Posterior vena cava (tissue), 2 donors: Measurements from ENCODE around the gene ALG8. TPM values are rescaled to one million over a fixed set of nuclear protein-coding genes. Genes with fewer than 3 reads are reported as not detected.

Source experiments
- DNase-seq: peaks from one replicate; pipeline ENCODE4 v3.0.0-alpha.2; 2020; ENCODE audit warnings: low spot score
- intact Hi-C, 2 donors: fragments of 100-400 bp; cut with DNase I; formaldehyde crosslinking; loops; one replicate each; pipeline versions ENCODE4 v1.14.1 to v1.14.2; 2022 to 2023
- total RNA-seq, 2 donors: library from RNA; stranded (reverse); fragmentation: NEBNext Ultra II Directional; extraction: Animal tissue kit (Norgen Biotek cat#: 25700); gene quantifications; one replicate each; pipeline ENCODE4 v1.2.1, GENCODE V29; 2021
- donor health status: DM: yes; HTN: yes; CAD: no.
- donor health status: DM: yes; HTN: yes; CAD: no.

ALG8 gene
- total RNA-seq, 2 donors from 2014 or later, result 25.6 to 28.6 TPM

GRCh38 chr11:78163828-78164227, 24.4 kb upstream of the ALG8 start:
- DNase-seq, result no peak
- intact Hi-C loops, result no loop called here

- intact Hi-C loops, result no loop called here
- no peak for DNase-seq
Measured at GRCh38 chr11:78161962-78162371, 22.5 kb upstream of the ALG8 start.

- intact Hi-C loops, result no loop called here
- DNase-seq, result no peak
Measured at GRCh38 chr11:78161346-78161745, 21.9 kb upstream of the ALG8 start.

DNA sequence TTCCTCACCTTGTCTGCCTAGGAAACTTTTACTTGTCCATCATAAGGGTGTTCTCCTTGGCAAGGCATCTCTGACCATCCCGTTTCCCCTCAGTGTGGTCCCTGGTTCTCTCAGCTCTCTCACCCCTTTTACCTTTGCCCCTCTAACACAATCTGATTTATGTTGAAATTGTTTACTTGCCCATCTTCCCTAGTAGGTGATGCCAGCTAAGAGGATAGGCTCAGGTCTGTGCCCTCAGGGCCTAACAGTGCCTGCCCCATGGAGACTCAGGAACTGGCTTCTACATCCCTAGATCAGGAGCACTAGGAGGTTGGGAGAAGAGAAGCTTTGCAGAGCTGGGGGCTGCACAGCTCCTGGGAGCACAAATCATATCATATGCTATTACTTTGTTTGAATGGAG, 21.1 kb upstream of the ALG8 start:
- DNase-seq, result no peak
- intact Hi-C loops, result no loop called here

DNA sequence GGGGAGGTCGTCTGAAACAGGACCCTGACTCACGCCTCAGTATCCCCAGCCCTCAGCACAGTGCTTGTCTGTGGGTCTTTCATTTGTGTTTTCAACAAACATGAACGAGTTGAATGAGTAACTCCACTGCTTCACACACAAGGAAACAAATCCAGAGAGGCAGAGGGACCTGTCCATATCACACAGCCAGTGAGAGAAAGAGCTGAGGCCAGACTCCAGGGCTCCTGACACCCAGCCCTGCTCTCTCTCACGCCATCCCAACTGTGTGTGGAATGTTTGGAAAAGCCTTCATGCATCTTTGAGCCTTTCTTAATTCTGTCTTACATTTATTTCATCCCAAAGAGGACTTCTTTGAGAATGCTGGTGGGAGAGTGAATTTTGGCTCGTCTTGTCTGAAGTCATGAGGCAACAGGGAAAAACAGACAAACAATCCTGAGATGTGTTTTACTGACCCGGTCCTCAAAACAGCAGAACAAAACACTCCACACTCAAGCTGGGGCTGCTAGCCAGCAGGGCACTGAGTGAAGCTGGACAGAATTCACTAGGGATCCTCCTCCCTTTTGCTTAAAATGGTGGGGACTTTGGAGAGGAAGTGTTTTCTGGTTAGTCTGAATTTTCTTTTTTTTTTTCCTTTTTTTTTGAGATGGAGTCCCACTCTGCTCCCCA, 19.7 kb upstream of the ALG8 start:
- peak; percentile 40 for DNase-seq
- intact Hi-C loops, result loop anchor here in 1 of 2 donors (10.0 kb wide), 1 partner anchor 156 kb away; no protein-coding TSS in a partner anchor

DNA sequence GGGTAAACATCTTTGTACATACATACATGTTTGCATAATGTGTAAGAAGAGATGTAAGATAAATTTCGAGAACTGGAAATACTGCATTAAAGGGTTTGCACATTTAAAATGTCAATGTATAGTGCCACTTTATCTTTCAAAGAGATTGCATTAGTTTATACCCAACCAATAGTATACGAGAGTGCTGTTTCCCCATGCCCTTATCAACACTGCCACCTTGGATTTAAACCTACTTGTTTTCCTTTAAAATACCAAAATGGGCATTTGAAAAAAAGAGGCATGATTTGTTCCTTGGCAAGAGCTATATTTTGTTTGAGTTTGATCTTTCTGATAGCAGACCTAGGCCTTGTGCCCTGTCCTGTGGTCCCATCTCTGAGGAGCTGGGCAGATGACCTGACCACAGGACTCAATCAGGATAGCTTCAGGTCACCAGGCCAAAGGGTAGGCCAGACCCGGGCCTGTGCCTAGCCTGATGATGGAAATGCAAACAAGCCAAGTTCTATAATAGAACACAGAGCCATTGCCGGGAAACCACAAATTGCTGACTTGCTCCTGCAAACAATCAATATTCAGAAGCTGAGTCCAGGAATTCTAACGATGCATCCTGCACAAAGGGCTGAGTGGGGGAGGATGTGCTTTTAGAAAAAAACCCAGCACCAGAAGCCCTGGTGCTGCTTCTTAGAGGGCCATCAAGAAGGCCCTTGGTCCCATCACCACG, 16.9 kb upstream of the ALG8 start:
- no peak for DNase-seq
- intact Hi-C loops, result loop anchor here in 1 of 2 donors (10.0 kb wide), 1 partner anchor 159 kb away; no protein-coding TSS in a partner anchor

GRCh38 chr11:78151804-78152203, 12.4 kb upstream of the ALG8 start:
- no peak for DNase-seq
- intact Hi-C loops, result loop anchor here in 1 of 2 donors (10.0 kb wide), 1 partner anchor 163 kb away; no protein-coding TSS in a partner anchor

- intact Hi-C loops, result loop anchor here in 1 of 2 donors (10.0 kb wide), 1 partner anchor 164 kb away; no protein-coding TSS in a partner anchor
Measured at GRCh38 chr11:78150754-78151153, 11.3 kb upstream of the ALG8 start.

GRCh38 chr11:78150346-78150745, 10.9 kb upstream of the ALG8 start:
- DNase-seq, result no peak
- intact Hi-C loops, result loop anchor here in 1 of 2 donors (10.0 kb wide), 1 partner anchor 164 kb away; no protein-coding TSS in a partner anchor

More at GRCh38 chr11:78150754-78151153, 11.3 kb upstream of the ALG8 start:
- no peak for DNase-seq

DNA sequence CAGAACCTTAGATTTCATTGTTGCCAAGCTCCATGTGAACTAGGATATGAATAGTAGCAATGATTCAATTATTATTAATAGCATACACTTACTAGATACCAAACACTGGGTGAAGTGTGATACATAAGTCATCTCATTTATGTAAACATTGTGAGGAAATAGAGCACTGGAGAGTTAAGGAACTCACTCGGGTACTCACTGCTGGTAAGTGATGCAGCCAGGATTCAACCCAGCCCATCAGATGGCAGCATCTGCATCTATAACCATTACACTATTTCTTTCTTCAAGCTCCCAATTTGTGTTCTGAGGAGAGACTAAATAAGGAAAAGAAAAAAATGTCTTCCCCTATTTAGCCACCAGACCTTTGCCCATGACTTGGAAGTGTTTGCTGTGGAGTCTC, 10.2 kb upstream of the ALG8 start:
- intact Hi-C loops, result loop anchor here in 1 of 2 donors (10.0 kb wide), 1 partner anchor 165 kb away; no protein-coding TSS in a partner anchor

GRCh38 chr11:78147807-78148206, 8.4 kb upstream of the ALG8 start:
- intact Hi-C loops, result no loop called here
- DNase-seq, result no peak

More for the DNA sequence above, 10.2 kb upstream of the ALG8 start:
- DNase-seq, result no peak

DNA sequence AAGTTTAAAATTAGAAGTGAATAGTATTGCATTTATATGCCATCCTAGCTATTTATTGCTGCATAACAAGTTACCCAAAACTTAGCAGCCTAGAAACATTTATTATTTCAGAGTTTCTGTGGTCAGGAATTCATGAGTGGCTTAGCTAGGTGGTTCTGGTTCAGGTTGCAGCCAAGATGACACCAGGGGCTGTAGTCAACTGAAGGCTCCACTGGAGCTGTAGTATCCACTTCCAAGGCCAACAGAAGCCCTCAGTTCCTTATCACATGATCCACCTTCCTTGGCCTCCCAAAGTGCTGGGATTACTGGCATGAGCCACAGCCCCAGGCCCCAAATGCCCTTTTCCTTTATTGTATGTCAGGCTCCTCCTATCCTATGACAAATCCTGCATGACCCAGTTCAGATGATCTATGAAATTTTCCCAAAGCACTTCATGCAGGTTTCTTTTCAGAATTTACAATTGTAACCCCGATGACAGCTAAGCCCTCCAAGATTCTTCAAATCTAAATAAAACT, 6.1 kb upstream of the ALG8 start:
- intact Hi-C loops, result no loop called here
- no peak for DNase-seq

DNA sequence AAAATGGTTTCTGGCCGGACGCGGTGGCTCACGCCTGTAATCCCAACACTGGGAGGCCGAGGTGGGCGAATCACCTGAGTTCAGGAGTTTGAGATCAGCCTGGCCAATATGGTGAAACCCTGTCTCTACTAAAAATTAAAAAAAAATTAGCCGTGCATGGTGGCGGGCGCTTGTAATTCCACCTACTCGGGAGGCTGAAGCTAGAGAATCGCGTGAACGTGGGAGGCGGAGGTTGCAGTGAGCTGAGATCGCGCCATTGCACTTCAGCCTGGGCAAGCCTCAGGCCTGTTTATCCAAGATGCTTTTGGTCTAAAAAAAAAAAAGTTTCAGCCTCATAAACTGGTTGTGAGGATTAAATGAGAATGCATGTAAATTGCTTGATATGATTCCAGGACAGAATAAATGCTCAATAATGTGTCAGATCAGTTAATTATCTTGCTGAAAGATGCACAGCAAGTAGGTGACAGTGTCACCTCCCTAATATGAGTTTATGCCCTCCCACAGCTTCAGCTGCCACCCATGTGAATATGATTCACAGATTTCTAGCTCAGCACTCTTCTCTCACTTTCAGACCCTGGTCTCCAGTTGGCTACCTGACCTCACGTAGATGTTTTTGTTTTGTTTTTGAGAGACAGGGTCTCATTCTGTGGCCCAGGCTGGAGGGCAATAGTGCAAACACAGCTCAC, 1.1 kb upstream of the ALG8 start:
- intact Hi-C loops, result no loop called here
- DNase-seq, result no peak

DNA sequence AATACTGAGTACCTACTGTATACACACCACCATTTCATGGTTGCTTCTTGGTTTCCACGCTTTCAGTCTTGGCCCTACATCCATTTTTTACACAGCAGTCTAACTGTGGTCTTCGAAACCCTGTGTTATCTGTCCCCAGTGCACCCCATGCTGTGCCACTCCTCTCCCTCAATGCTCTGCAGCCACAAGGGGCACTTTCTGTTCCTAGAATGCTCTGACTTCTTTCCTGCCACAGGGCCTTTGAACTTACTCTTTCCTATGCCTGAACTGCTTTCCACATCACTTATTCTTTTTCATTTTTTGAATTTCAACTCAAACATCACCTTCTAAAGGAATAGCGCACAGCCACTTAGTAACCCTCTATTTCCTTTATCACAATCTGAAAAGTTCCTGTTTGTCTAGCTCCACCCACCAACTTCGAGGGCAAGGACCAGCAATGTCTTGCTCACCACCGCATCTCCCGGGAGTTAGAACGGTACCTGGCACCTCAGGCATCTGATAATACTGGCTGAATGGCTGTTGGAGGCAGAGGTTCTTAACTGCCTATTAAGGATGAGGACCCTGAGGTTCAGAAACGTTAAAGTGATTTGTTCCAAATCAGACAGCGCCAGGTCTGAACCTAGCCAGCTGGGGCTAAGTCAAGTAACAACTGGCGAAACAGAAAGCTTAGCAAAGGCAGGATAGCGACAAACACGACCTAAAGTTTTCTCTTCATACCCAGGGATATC, 568 bp downstream of the ALG8 start:
- no peak for DNase-seq
- intact Hi-C loops, result no loop called here

DNA sequence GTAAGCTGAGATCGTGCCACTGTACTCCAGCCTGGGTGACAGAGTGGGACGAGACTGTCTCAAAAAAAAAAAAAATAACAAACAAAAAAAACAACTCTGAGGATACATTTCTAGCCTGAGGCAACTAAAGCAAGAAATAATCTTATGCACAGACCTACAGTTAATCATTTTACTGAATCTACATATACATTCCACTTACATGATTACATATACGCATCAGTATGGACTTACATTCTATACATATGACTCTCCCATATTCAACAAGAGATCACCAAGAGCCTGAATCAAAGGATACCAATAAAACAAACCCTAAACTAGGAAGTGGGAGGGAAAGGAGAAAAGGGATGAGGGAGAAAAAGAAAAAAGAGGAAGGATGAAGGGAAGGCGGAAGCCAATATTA, 1.1 kb downstream of the ALG8 start:
- no peak for DNase-seq
- intact Hi-C loops, result no loop called here

GRCh38 chr11:78132475-78132874, 7.0 kb downstream of the ALG8 start:
- intact Hi-C loops, result no loop called here
- no peak for DNase-seq

DNA sequence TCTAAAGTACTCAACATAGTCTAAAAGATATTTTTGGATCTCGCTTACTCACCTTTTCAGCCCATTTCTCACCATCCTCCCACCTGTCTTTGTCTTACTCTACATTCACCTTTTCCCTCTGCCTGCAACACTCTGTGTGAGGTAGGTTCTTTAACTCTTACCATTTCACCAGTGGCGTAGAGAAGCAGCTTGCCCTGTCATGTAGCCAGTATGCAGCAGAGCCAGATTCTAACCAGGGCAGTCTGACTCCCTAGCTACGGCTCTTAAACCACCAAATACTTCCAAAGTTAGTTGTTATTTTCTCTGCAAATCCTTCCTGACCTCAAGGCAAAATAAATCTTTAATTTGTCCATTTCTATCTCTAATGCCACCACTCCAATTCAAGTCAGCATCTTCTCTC, 7.5 kb downstream of the ALG8 start:
- intact Hi-C loops, result no loop called here
- DNase-seq, result no peak

DNA sequence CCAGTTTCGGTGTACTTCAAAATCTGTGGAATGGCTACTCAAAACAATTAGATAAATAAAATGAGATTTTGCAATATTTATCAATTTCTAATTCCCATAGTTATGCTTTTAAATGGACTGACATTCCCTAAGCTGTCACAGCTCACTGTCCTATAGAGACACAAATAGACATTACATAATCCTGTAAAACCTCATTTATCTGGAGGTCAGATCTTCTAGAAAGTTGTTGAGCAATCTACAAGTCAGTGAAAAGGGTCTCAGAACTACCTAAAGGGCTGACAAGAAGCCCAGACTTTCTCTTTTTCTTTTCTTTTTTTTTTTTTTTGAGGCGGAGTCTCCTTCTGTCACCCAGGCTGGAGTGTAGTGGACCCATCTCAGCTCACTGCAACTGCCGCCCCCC, 12.0 kb downstream of the ALG8 start:
- intact Hi-C loops, result no loop called here
- DNase-seq, result no peak

- intact Hi-C loops, result no loop called here
- no peak for DNase-seq
Measured at GRCh38 chr11:78112582-78113275, 26.7 kb downstream of the ALG8 start.
